ENCODE measurements around the gene NANS.

DNA sequence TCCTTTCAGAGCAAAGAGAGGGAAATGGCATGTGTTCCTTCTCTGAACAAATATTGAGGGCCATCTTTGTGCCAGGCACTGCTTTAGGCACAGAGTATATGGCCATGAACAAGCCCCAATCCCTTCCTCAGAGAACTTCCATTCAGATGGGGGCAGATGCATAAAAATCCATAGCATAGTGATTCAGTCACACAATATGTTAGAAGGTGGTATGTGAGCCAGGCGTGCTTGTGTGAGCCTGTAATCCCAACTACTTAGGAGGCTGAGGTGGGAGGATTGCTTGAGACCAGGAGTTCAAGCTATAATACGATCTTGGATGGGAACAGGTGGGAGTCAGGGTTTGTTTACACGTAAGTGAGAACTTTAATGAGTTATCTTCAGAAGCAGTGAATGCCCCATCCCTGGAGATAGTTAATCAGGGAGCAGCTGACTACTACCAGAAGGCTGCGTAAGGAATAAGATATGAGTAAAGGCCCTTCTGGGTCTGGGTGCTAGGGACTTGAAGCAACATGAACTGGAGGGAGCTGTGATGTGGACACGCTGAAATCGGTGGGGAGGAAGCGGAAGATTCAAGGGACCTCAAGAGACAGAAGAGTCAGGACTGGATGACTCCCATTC, 27.1 kb downstream of the NANS start:
- TF ChIP-seq, protein P1, sequence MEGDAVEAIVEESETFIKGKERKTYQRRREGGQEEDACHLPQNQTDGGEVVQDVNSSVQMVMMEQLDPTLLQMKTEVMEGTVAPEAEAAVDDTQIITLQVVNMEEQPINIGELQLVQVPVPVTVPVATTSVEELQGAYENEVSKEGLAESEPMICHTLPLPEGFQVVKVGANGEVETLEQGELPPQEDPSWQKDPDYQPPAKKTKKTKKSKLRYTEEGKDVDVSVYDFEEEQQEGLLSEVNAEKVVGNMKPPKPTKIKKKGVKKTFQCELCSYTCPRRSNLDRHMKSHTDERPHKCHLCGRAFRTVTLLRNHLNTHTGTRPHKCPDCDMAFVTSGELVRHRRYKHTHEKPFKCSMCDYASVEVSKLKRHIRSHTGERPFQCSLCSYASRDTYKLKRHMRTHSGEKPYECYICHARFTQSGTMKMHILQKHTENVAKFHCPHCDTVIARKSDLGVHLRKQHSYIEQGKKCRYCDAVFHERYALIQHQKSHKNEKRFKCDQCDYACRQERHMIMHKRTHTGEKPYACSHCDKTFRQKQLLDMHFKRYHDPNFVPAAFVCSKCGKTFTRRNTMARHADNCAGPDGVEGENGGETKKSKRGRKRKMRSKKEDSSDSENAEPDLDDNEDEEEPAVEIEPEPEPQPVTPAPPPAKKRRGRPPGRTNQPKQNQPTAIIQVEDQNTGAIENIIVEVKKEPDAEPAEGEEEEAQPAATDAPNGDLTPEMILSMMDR (IDR thresholded peaks at IDR 0.05 in 4 of 5, conservative IDR thresholded peaks at IDR 0.05 in 1 of 5) = no peak
- TF ChIP-seq POLR2A (IDR thresholded peaks at IDR 0.05) = no peak
